ENCODE results near the gene PCDHB15. TPM values are rescaled to one million over a fixed set of nuclear protein-coding genes. Genes with fewer than 3 reads are reported as not detected.
A peak's percentile ranks its signal among the peaks of the same experiment; 100 is the strongest.
"Not testable (repeated sequence)": the region's sequence is repeated elsewhere in the genome, so short reads cannot be mapped to it uniquely, and the experiment has no call there.

PCDHB15 gene
- total RNA-seq: 1 to 10 TPM; 3.7 to 7.5 (median 4.5) TPM
- 1 to 10 TPM; 1.6 to 2.8 TPM for polyA plus RNA-seq
- long read RNA-seq, donor 1, full-length matches to known transcripts: 4 of 4 reads
- long read RNA-seq, donor 1, partial matches to known transcripts: 0 of 4 reads
- long read RNA-seq, donor 1, other reads (novel, unspliced or antisense): 0 of 4 reads
- long read RNA-seq, donor 2, full-length matches to known transcripts: 7 of 7 reads
- long read RNA-seq, donor 2, partial matches to known transcripts: 0 of 7 reads
- long read RNA-seq, donor 2, other reads (novel, unspliced or antisense): 0 of 7 reads
- long read RNA-seq, donor 3, full-length matches to known transcripts: 2 of 3 reads
- long read RNA-seq, donor 3, partial matches to known transcripts: 0 of 3 reads
- long read RNA-seq, donor 3, other reads (novel, unspliced or antisense): 1 of 3 reads

- peak within 1 kb of the TSS in 2 of 12 donors; percentile 18 to 62 for H3K27ac ChIP-seq
- peaks cover 0 to 2% (median 0%) of the 10 kb centered on the region in 12 donors for H3K4me1 ChIP-seq
- H3K9me3 ChIP-seq: peaks cover 0 to 100% (median 86%) of the 10 kb centered on the region in 12 donors
- intact Hi-C loops (cut with DNase I): loop anchor here in 8 of 10 donors (2.0 to 10.0 kb wide), 6 partner anchors 50 to 320 kb away; partner anchors contain the start of genes PCDHB10 (in 1 of the 8), PCDHB11 (in 1 of the 8), PCDHGA9 (in 1 of the 8) and PCDHGB6 (in 1 of the 8)
- WGBS, 4 donors: 6 to 9% (median 8%) methylated on average over 16 of the region's 16 CpGs
- peak in 11 of 12 donors; percentile 18 to 58 (median 45) for TF ChIP-seq CTCF (IDR thresholded peaks at IDR 0.05)
- TF ChIP-seq POLR2A (IDR thresholded peaks at IDR 0.05): no peak
- peaks cover 0 to 20% (median 0%) of the 10 kb centered on the region in 9 donors for H3K36me3 ChIP-seq
- DNase-seq (peak in 2 of 5 donors; percentile 19 to 30), ATAC-seq (peak; percentile 26 to 60 (median 32))
- peaks cover 0 to 19% (median 4%) of the 10 kb centered on the region in 9 donors for H3K27me3 ChIP-seq
- peak within 1 kb of the TSS in 11 of 12 donors; percentile 23 to 60 (median 50) for H3K4me3 ChIP-seq
These were observed at the start of gene PCDHB15 for GRCh38 chr5:141245250-141245717. TSS of gene PCDHB15 (plus strand) at chr5:141245395. CDS start at chr5:141245579, 184 bp downstream.

DNA sequence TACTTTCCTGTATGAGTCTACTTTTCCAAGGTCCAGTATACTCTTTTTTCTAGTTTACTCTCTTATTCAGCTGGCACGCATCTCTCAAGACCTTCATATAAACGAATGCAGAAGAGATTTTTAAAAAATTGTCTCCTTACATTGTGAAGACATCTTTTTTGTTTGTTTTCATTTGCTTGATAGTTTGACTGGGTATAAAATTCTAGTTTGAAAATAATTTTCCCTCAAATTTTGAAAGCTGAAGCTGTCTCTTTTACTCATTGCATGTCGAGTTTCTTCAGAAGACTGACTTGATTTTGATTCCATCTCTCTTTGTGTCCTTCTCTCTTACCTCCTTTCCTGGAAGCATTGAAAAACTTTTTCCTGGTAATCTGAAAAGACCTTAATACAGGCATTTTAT is 48.8 kb upstream of the PCDHB15 start:
- intact Hi-C loops (cut with DNase I): loop anchor here in 1 of 10 donors (10.0 kb wide), 1 partner anchor 48 kb away; the partner anchor contains the start of gene PCDHB15
- Histone ChIP-seq H3K4me1 (no peaks in the 10 kb centered on the region), H3K9me3 (peaks cover 0 to 95% (median 62%) of the 10 kb centered on the region in 12 donors), H3K4me3 (no peak overlapping the region), H3K27ac (no peak overlapping the region), H3K36me3 (peaks cover 0 to 3% (median 0%) of the 10 kb centered on the region in 9 donors), H3K27me3 (peaks cover 0 to 10% (median 0%) of the 10 kb centered on the region in 9 donors)
- ATAC-seq: no peak
- no peak for DNase-seq
- TF ChIP-seq CTCF (IDR thresholded peaks at IDR 0.05) (no peak), POLR2A (IDR thresholded peaks at IDR 0.05) (no peak)
- 22 to 55% (median 43%) methylated on average over 3 of the region's 3 CpGs for WGBS, 4 donors

DNA sequence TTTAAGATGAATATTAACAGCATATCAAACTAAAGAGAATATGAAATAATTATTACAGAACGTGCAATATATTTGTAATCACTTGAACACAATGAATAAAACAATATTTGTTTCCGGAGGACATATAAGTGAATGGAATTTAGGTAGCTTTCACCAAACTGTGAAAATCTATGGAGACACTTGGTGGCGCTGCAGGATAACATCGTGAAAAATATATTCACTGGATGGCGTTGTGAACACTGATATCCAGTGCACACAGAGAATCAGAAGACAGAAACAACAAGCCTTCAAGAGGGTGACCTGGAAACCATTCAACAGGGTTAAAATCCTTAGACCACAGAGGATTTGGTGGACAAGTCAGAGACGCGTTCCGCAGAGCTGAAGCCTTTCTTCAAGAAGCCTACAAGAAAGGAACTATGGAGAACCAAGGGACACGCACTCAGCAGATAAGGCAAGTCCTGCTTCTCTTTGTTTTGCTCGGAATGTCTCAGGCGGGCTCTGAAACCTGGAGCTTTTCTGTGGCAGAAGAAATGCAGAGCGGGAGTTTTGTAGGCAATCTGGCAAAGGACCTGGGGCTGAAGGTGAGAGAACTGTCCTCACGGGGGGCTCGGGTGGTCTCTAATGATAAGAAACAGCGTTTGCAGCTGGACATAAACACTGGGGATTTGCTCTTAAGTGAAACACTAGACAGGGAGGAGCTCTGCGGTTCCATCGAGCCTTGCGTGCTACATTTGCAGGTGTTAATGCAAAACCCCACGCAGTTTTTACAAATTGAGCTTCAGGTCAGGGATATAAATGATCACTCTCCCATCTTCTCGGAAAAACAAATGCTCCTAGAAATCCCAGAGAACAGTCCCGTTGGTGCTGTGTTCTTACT is 45.6 kb upstream of the PCDHB15 start, which contains the start of gene PCDHB11:
Gene PCDHB11 (plus strand): TSS at position 269 of the 877 bp plus-strand sequence. CDS start 148 bp downstream, at position 417.
- Histone ChIP-seq H3K27me3 (peaks cover 0 to 6% (median 0%) of the 10 kb centered on the region in 9 donors), H3K9me3 (peaks cover 0 to 98% (median 61%) of the 10 kb centered on the region in 12 donors), H3K36me3 (peaks cover 0 to 3% (median 0%) of the 10 kb centered on the region in 9 donors), H3K4me1 (no peaks in the 10 kb centered on the region), H3K4me3 (peak within 1 kb of the TSS in 8 of 12 donors; percentile 2 to 33 (median 12)), H3K27ac (no peak within 1 kb of the TSS)
- TF ChIP-seq CTCF (IDR thresholded peaks at IDR 0.05) (peak in 5 of 12 donors; percentile 13 to 25 (median 18)), POLR2A (IDR thresholded peaks at IDR 0.05) (no peak)
- intact Hi-C loops (cut with DNase I): loop anchor here in 1 of 10 donors (10.0 kb wide), 1 partner anchor 45 kb away; the partner anchor contains the start of gene PCDHB15
- ATAC-seq (no peak), DNase-seq (no peak)
- WGBS, 4 donors: 33 to 48% (median 38%) methylated on average over 21 of the region's 21 CpGs

- 27 to 34% (median 29%) methylated on average over 11 to 28 of the region's 38 CpGs for WGBS, 4 donors
- H3K4me3 ChIP-seq; H3K27me3 ChIP-seq; H3K4me1 ChIP-seq; ATAC-seq; DNase-seq; H3K36me3 ChIP-seq; intact Hi-C loops (cut with DNase I); H3K27ac ChIP-seq: not testable (repeated sequence)
- peaks cover 0 to 96% (median 47%) of the 10 kb centered on the region in 12 donors for H3K9me3 ChIP-seq
These were observed 44.1 kb upstream of the PCDHB15 start for GRCh38 chr5:141201126-141201525.

DNA sequence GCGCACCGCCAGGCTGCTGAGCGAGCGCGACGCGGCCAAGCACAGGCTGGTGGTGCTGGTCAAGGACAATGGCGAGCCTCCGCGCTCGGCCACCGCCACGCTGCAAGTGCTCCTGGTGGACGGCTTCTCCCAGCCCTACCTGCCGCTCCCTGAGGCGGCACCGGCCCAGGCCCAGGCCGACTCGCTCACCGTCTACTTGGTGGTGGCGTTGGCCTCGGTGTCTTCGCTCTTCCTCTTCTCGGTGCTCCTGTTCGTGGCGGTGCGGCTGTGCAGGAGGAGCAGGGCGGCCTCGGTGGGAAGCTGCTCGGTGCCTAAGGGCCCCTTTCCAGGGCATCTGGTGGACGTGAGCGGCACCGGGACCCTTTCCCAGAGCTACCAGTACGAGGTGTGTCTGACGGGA is 43.5 kb upstream of the PCDHB15 start:
- H3K27ac ChIP-seq; H3K4me1 ChIP-seq; DNase-seq; ATAC-seq; intact Hi-C loops (cut with DNase I); H3K4me3 ChIP-seq; H3K36me3 ChIP-seq; H3K27me3 ChIP-seq: not testable (repeated sequence)
- peaks cover 0 to 96% (median 42%) of the 10 kb centered on the region in 12 donors for H3K9me3 ChIP-seq
- 29 to 42% (median 33%) methylated on average over 22 to 33 of the region's 35 CpGs for WGBS, 4 donors

All from heart left ventricle (tissue), 16 donors.